GM12864 (cell line): ENCODE measurements around the gene PAN3.

Experiments
- DNase-seq: peaks from one replicate; pipeline ENCODE4 v3.0.0-alpha.2; 2011; ENCODE audit warnings: low read depth
- H3K4me3 ChIP-seq: 2 replicates; pipeline ENCODE4 v1.5.1; 2011; ENCODE audit warnings: mild to moderate bottlenecking, low read depth, low read length, control low read depth
- TF ChIP-seq, protein P1 (sequence below): IDR thresholded peaks from 2 replicates; pipeline ENCODE4 v1.5.1; 2011; ENCODE audit warnings: low read depth, mild to moderate bottlenecking, moderate library complexity, low read length, control low read depth, inconsistent platforms; ENCODE audit errors: missing control alignments

The PAN3 gene

GRCh38 chr13:28283600-28283999, 145.3 kb downstream of the PAN3 start:
- DNase-seq = no peak
- no peak overlapping the region for H3K4me3 ChIP-seq
- TF ChIP-seq, protein P1, sequence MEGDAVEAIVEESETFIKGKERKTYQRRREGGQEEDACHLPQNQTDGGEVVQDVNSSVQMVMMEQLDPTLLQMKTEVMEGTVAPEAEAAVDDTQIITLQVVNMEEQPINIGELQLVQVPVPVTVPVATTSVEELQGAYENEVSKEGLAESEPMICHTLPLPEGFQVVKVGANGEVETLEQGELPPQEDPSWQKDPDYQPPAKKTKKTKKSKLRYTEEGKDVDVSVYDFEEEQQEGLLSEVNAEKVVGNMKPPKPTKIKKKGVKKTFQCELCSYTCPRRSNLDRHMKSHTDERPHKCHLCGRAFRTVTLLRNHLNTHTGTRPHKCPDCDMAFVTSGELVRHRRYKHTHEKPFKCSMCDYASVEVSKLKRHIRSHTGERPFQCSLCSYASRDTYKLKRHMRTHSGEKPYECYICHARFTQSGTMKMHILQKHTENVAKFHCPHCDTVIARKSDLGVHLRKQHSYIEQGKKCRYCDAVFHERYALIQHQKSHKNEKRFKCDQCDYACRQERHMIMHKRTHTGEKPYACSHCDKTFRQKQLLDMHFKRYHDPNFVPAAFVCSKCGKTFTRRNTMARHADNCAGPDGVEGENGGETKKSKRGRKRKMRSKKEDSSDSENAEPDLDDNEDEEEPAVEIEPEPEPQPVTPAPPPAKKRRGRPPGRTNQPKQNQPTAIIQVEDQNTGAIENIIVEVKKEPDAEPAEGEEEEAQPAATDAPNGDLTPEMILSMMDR = no peak

GRCh38 chr13:28286263-28286662, 147.9 kb downstream of the PAN3 start:
- DNase-seq = peak; percentile 30
- TF ChIP-seq, protein P1 = no peak

GRCh38 chr13:28297341-28297740, 159.0 kb downstream of the PAN3 start:
- TF ChIP-seq, protein P1 = no peak
- DNase-seq = no peak
- no peak overlapping the region for H3K4me3 ChIP-seq

More at GRCh38 chr13:28286263-28286662, 147.9 kb downstream of the PAN3 start:
- no peak overlapping the region for H3K4me3 ChIP-seq

GRCh38 chr13:28299916-28300315, 161.6 kb downstream of the PAN3 start:
- DNase-seq = no peak
- H3K4me3 ChIP-seq = no peak overlapping the region
- TF ChIP-seq, protein P1 = no peak

DNA sequence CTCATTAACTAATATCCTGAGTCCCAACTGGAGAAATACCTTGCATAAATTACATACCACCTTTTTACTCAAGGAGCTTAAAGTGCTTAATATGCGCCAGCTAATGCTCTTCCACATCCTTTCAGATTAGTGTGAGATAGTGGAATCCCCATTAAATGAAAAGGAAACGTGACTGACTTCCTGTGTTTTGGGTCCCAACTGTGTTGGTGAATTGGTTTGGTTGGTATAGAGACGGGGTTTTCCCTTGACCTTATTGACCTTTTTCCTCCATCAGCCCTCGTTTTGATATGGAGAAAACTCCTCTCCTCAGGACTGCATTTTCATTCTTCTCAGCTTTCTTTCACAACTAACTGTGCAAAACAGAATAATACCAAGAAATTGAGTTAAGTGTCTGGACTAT, 163.5 kb downstream of the PAN3 start:
- no peak for DNase-seq
- TF ChIP-seq, protein P1 = no peak
- no peak overlapping the region for H3K4me3 ChIP-seq

DNA sequence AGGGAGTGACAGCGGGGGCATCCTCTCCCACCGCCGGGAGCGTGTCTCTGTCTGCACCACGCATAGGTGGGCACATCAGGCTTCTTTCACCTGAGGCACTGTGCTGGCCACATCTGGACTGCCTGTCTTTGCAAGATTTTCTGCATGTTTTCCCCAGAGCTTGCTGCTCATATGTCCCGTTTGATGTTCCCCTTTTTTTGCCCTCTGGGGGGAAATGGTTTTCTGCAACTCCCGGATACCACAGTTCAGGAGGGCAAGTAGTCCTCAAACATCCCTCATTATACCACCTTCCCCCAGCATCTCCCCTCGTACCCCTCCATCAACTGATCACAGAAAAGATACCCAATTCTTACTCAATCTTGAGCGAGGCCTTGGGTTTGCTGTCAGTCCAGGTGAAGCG, 168.0 kb downstream of the PAN3 start:
- no peak overlapping the region for H3K4me3 ChIP-seq
- TF ChIP-seq, protein P1 = no peak

DNA sequence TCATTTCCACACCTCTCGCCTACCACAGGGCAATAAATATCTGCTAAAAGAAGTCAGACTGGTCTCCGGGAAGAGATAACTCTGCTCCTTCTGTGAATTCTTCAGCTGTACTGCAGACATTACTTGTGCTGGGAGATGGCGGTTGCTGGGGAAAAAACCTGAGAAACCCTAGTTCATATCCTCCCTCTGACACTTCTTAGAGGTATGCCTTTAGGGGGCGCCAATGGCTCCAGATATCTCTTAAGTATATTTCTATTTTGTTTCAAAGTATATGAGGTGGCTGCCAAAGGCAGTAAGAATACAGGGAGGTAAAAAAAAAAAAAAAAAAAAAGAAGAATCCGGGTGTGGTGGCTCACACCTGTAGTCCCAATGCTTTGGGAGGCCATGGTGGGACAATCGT, 175.2 kb downstream of the PAN3 start:
- no peak for DNase-seq
- no peak overlapping the region for H3K4me3 ChIP-seq
- TF ChIP-seq, protein P1 = peak; percentile 29

More for the DNA sequence above, 168.0 kb downstream of the PAN3 start:
- DNase-seq = no peak
